Transverse colon (tissue), 4 donors: ENCODE results near the gene SYCP2.

ENCODE experiments used
- CTCF ChIP-seq, 5 experiments: fragments of 200-600 bp in 3 of 5; fragments of 450-650 bp in 2 of 5; sonication (generic) in 3 of 5; IDR thresholded peaks; 1 replicate in 2 of 5; 2 replicates in 3 of 5; pipeline ENCODE4 v1.5.1; 2016 to 2017; ENCODE audit warnings: antibody characterized with exemption in 5 of 5, inconsistent platforms in 3 of 5, mild to moderate bottlenecking in 2 of 5, moderate library complexity in 1 of 5
- POLR2A ChIP-seq: fragments of 450-650 bp; IDR thresholded peaks from one replicate; pipeline ENCODE4 v1.6.1; 2016; ENCODE audit warnings: antibody characterized with exemption, mild to moderate bottlenecking, moderate library complexity
- POLR2AphosphoS5 ChIP-seq, 3 donors: sonication (generic); formaldehyde crosslinking; IDR thresholded peaks; one replicate each; pipeline ENCODE4 v1.6.1; 2016; ENCODE audit warnings: antibody characterized with exemption in 3 of 3

GRCh38 chr20:59848182-59848581 lies 85.3 kb downstream of the SYCP2 start:
- TF ChIP-seq CTCF (IDR thresholded peaks at IDR 0.05): no peak
- TF ChIP-seq POLR2A: no peak
- no peak for TF ChIP-seq POLR2AphosphoS5 (IDR thresholded peaks at IDR 0.05)
